ENCODE data around the gene PDE4D. TPM values are rescaled to one million over a fixed set of nuclear protein-coding genes. Genes with fewer than 3 reads are reported as not detected.

The PDE4D gene
- total RNA-seq, 2 experiments from 2014 or later: 40.5 to 41.2 TPM

- DNase-seq: no peak
- Mint-ChIP-seq H3K4me1 (ENCODE audit: low read depth) (no peaks in the 10 kb centered on the region), H3K9me3 (no peaks in the 10 kb centered on the region), H3K4me3 (no peak overlapping the region), H3K36me3 (ENCODE audit: low read depth) (no peaks in the 10 kb centered on the region), H3K27ac (no peak overlapping the region), H3K27me3 (ENCODE audit: low read depth) (no peaks in the 10 kb centered on the region)
- CTCF ChIA-PET: no interaction called here
- intact Hi-C loops (cut with micrococcal nuclease): no loop called here
These were observed 360.4 kb downstream of the PDE4D start for GRCh38 chr5:59532979-59533729.

GRCh38 chr5:59529239-59529638 is 364.3 kb downstream of the PDE4D start:
- Mint-ChIP-seq H3K9me3 (peaks cover under 1% of the 10 kb centered on the region), H3K27me3 (ENCODE audit: low read depth) (no peaks in the 10 kb centered on the region), H3K4me1 (ENCODE audit: low read depth) (no peaks in the 10 kb centered on the region), H3K4me3 (no peak overlapping the region), H3K36me3 (ENCODE audit: low read depth) (no peaks in the 10 kb centered on the region), H3K27ac (no peak overlapping the region)
- DNase-seq: no peak
- CTCF ChIA-PET: interaction anchor here (1.7 kb wide), 1 partner anchor 23 kb away, joined by 5 read pairs; no protein-coding TSS in a partner anchor
- intact Hi-C loops (cut with micrococcal nuclease): no loop called here

GRCh38 chr5:59528202-59528862 is 365.2 kb downstream of the PDE4D start:
- Mint-ChIP-seq H3K4me1 (ENCODE audit: low read depth) (no peaks in the 10 kb centered on the region), H3K4me3 (no peak overlapping the region), H3K27me3 (ENCODE audit: low read depth) (no peaks in the 10 kb centered on the region), H3K36me3 (ENCODE audit: low read depth) (peaks cover 1% of the 10 kb centered on the region), H3K9me3 (peaks cover 6% of the 10 kb centered on the region), H3K27ac (no peak overlapping the region)
- intact Hi-C loops (cut with micrococcal nuclease): no loop called here
- DNase-seq: no peak
- CTCF ChIA-PET: interaction anchor here (0.6 to 1.7 kb wide), 3 partner anchors 17 to 145 kb away, joined by 3 to 5 read pairs (median 4); no protein-coding TSS in a partner anchor

- Mint-ChIP-seq H3K4me1 (ENCODE audit: low read depth) (no peaks in the 10 kb centered on the region), H3K9me3 (peaks cover 6% of the 10 kb centered on the region), H3K4me3 (no peak overlapping the region), H3K27ac (no peak overlapping the region), H3K36me3 (ENCODE audit: low read depth) (peaks cover 1% of the 10 kb centered on the region), H3K27me3 (ENCODE audit: low read depth) (no peaks in the 10 kb centered on the region)
- intact Hi-C loops (cut with micrococcal nuclease): no loop called here
- CTCF ChIA-PET: no interaction called here
- DNase-seq: no peak
These were observed 367.6 kb downstream of the PDE4D start for GRCh38 chr5:59525957-59526356.

GRCh38 chr5:59525311-59525710 is 368.2 kb downstream of the PDE4D start:
- Mint-ChIP-seq H3K4me3 (no peak overlapping the region), H3K4me1 (ENCODE audit: low read depth) (no peaks in the 10 kb centered on the region), H3K27ac (no peak overlapping the region), H3K9me3 (peaks cover 6% of the 10 kb centered on the region), H3K27me3 (ENCODE audit: low read depth) (no peaks in the 10 kb centered on the region), H3K36me3 (ENCODE audit: low read depth) (peaks cover 1% of the 10 kb centered on the region)
- DNase-seq: no peak
- CTCF ChIA-PET: no interaction called here
- intact Hi-C loops (cut with micrococcal nuclease): no loop called here

GRCh38 chr5:59522201-59522831 is 371.2 kb downstream of the PDE4D start:
- Mint-ChIP-seq H3K4me1 (ENCODE audit: low read depth) (no peaks in the 10 kb centered on the region), H3K9me3 (peaks cover 6% of the 10 kb centered on the region), H3K27ac (no peak overlapping the region), H3K27me3 (ENCODE audit: low read depth) (no peaks in the 10 kb centered on the region), H3K36me3 (ENCODE audit: low read depth) (peaks cover 1% of the 10 kb centered on the region), H3K4me3 (no peak overlapping the region)
- no peak for DNase-seq
- CTCF ChIA-PET: no interaction called here
- intact Hi-C loops (cut with micrococcal nuclease): no loop called here

GRCh38 chr5:59521476-59521875 is 372.1 kb downstream of the PDE4D start:
- H3K36me3 Mint-ChIP-seq (ENCODE audit: low read depth): peaks cover 1% of the 10 kb centered on the region
- H3K27me3 Mint-ChIP-seq (ENCODE audit: low read depth): no peaks in the 10 kb centered on the region
- no peak for DNase-seq
- intact Hi-C loops (cut with micrococcal nuclease): no loop called here
- no peaks in the 10 kb centered on the region for H3K4me1 Mint-ChIP-seq (ENCODE audit: low read depth)
- H3K9me3 Mint-ChIP-seq: peaks cover 6% of the 10 kb centered on the region
- H3K27ac Mint-ChIP-seq: no peak overlapping the region
- CTCF ChIA-PET: interaction anchor here (0.6 kb wide), 1 partner anchor 129 kb away, joined by 5 read pairs; no protein-coding TSS in a partner anchor
- no peak overlapping the region for H3K4me3 Mint-ChIP-seq

GRCh38 chr5:59519338-59519737 is 374.2 kb downstream of the PDE4D start:
- CTCF ChIA-PET: no interaction called here
- peaks cover 6% of the 10 kb centered on the region for H3K9me3 Mint-ChIP-seq

GRCh38 chr5:59517926-59518585 is 375.5 kb downstream of the PDE4D start:
- Mint-ChIP-seq H3K4me3 (no peak overlapping the region), H3K4me1 (ENCODE audit: low read depth) (no peaks in the 10 kb centered on the region), H3K9me3 (no peaks in the 10 kb centered on the region), H3K27me3 (ENCODE audit: low read depth) (no peaks in the 10 kb centered on the region), H3K36me3 (ENCODE audit: low read depth) (no peaks in the 10 kb centered on the region), H3K27ac (no peak overlapping the region)
- no peak for DNase-seq
- CTCF ChIA-PET: interaction anchor here (1.1 kb wide), 1 partner anchor 127 kb away, joined by 3 read pairs; no protein-coding TSS in a partner anchor
- intact Hi-C loops (cut with micrococcal nuclease): no loop called here

More at GRCh38 chr5:59519338-59519737, 374.2 kb downstream of the PDE4D start:
- H3K4me1 Mint-ChIP-seq (ENCODE audit: low read depth): no peaks in the 10 kb centered on the region
- H3K27ac Mint-ChIP-seq: no peak overlapping the region
- H3K36me3 Mint-ChIP-seq (ENCODE audit: low read depth): peaks cover 1% of the 10 kb centered on the region
- H3K4me3 Mint-ChIP-seq: no peak overlapping the region
- intact Hi-C loops (cut with micrococcal nuclease): no loop called here
- no peak for DNase-seq
- H3K27me3 Mint-ChIP-seq (ENCODE audit: low read depth): no peaks in the 10 kb centered on the region

- Mint-ChIP-seq H3K9me3 (no peaks in the 10 kb centered on the region), H3K4me3 (no peak overlapping the region), H3K27me3 (ENCODE audit: low read depth) (no peaks in the 10 kb centered on the region), H3K36me3 (ENCODE audit: low read depth) (no peaks in the 10 kb centered on the region), H3K4me1 (ENCODE audit: low read depth) (no peaks in the 10 kb centered on the region), H3K27ac (no peak overlapping the region)
- CTCF ChIA-PET: no interaction called here
- DNase-seq: no peak
- intact Hi-C loops (cut with micrococcal nuclease): no loop called here
These were observed 377.4 kb downstream of the PDE4D start for GRCh38 chr5:59516161-59516560.

- no peaks in the 10 kb centered on the region for H3K9me3 Mint-ChIP-seq
- H3K27ac Mint-ChIP-seq: no peak overlapping the region
- DNase-seq: no peak
- H3K4me1 Mint-ChIP-seq (ENCODE audit: low read depth): no peaks in the 10 kb centered on the region
- CTCF ChIA-PET: interaction anchor here (0.6 to 2.6 kb wide), 13 partner anchors 9 to 296 kb away, joined by 3 to 22 read pairs (median 4); no protein-coding TSS in a partner anchor
- no peaks in the 10 kb centered on the region for H3K36me3 Mint-ChIP-seq (ENCODE audit: low read depth)
- intact Hi-C loops (cut with micrococcal nuclease): loop anchor here (1.0 to 10.0 kb wide), 5 partner anchors 156 to 322 kb away; no protein-coding TSS in a partner anchor
- H3K4me3 Mint-ChIP-seq: no peak overlapping the region
- H3K27me3 Mint-ChIP-seq (ENCODE audit: low read depth): no peaks in the 10 kb centered on the region
These were observed 387.1 kb downstream of the PDE4D start for GRCh38 chr5:59506285-59506877.

GRCh38 chr5:59504043-59504442 is 389.5 kb downstream of the PDE4D start:
- H3K27me3 Mint-ChIP-seq (ENCODE audit: low read depth): no peaks in the 10 kb centered on the region
- H3K36me3 Mint-ChIP-seq (ENCODE audit: low read depth): no peaks in the 10 kb centered on the region
- H3K9me3 Mint-ChIP-seq: no peaks in the 10 kb centered on the region
- no peaks in the 10 kb centered on the region for H3K4me1 Mint-ChIP-seq (ENCODE audit: low read depth)
- no peak overlapping the region for H3K4me3 Mint-ChIP-seq
- H3K27ac Mint-ChIP-seq: no peak overlapping the region
- intact Hi-C loops (cut with micrococcal nuclease): loop anchor here (10.0 kb wide), 1 partner anchor 319 kb away; no protein-coding TSS in a partner anchor
- DNase-seq: no peak
- CTCF ChIA-PET: interaction anchor here (0.6 to 1.0 kb wide), 2 partner anchors 17 to 116 kb away, joined by 5 read pairs; no protein-coding TSS in a partner anchor
